ENCODE data around the gene OR2V2.

The OR2V2 gene

GRCh38 chr5:181186022-181186421 lies 38.6 kb downstream of the OR2V2 start:
- DNase-seq (ENCODE audit: extremely low spot score, insufficient read length, low read depth) = no peak
- no peak for FAIRE-seq

GRCh38 chr5:181186986-181187499 lies 39.7 kb downstream of the OR2V2 start:
- DNase-seq (ENCODE audit: extremely low spot score, insufficient read length, low read depth) (no peak), FAIRE-seq (no peak)

GRCh38 chr5:181187500-181188213 lies 40.3 kb downstream of the OR2V2 start:
- FAIRE-seq = no peak

GRCh38 chr5:181188700-181189362 lies 41.4 kb downstream of the OR2V2 start:
- no peak for DNase-seq (ENCODE audit: extremely low spot score, insufficient read length, low read depth)
- FAIRE-seq = peak; percentile 83

More at GRCh38 chr5:181187500-181188213, 40.3 kb downstream of the OR2V2 start:
- DNase-seq (ENCODE audit: extremely low spot score, insufficient read length, low read depth) = no peak

GRCh38 chr5:181189363-181189961 lies 42.1 kb downstream of the OR2V2 start:
- FAIRE-seq = peak; percentile 48
- DNase-seq (ENCODE audit: extremely low spot score, insufficient read length, low read depth) = no peak

- FAIRE-seq (no peak), DNase-seq (ENCODE audit: extremely low spot score, insufficient read length, low read depth) (no peak)
Observed at GRCh38 chr5:181189962-181190710, 42.8 kb downstream of the OR2V2 start.

- DNase-seq (ENCODE audit: extremely low spot score, insufficient read length, low read depth) (no peak), FAIRE-seq (no peak)
Observed at GRCh38 chr5:181190711-181191525, 43.5 kb downstream of the OR2V2 start.

- DNase-seq (ENCODE audit: extremely low spot score, insufficient read length, low read depth) = peak; percentile 69
- peak; percentile 88 for FAIRE-seq
Observed at GRCh38 chr5:181191526-181192336, 44.3 kb downstream of the OR2V2 start.

- DNase-seq (ENCODE audit: extremely low spot score, insufficient read length, low read depth) (no peak), FAIRE-seq (no peak)
Observed at GRCh38 chr5:181192337-181193046, 45.1 kb downstream of the OR2V2 start.

- FAIRE-seq = no peak
- no peak for DNase-seq (ENCODE audit: extremely low spot score, insufficient read length, low read depth)
Observed at GRCh38 chr5:181193656-181194055, 46.3 kb downstream of the OR2V2 start.

GRCh38 chr5:181194489-181195248 lies 47.3 kb downstream of the OR2V2 start:
- DNase-seq (ENCODE audit: extremely low spot score, insufficient read length, low read depth) (no peak), FAIRE-seq (no peak)

- FAIRE-seq (no peak), DNase-seq (ENCODE audit: extremely low spot score, insufficient read length, low read depth) (no peak)
Observed at GRCh38 chr5:181195249-181195761, 47.9 kb downstream of the OR2V2 start.

GRCh38 chr5:181197326-181197951 lies 50.1 kb downstream of the OR2V2 start:
- no peak for FAIRE-seq
- DNase-seq (ENCODE audit: extremely low spot score, insufficient read length, low read depth) = no peak

- DNase-seq (ENCODE audit: extremely low spot score, insufficient read length, low read depth) (no peak), FAIRE-seq (no peak)
Observed at GRCh38 chr5:181198106-181198685, 50.8 kb downstream of the OR2V2 start.

GRCh38 chr5:181198905-181199519 lies 51.6 kb downstream of the OR2V2 start:
- DNase-seq (ENCODE audit: extremely low spot score, insufficient read length, low read depth) (peak; percentile 59), FAIRE-seq (peak; percentile 89)
